ENCODE measurements around the gene MROH2B. TPM values are rescaled to one million over a fixed set of nuclear protein-coding genes. Genes with fewer than 3 reads are reported as not detected.

The MROH2B gene
- total and polyA plus RNA-seq, 8 donors = not detected

GRCh38 chr5:40962207-40962955 lies 108.8 kb downstream of the MROH2B start:
- DNase-seq = no peak
- WGBS, 5 donors = 57 to 78% (median 75%) methylated on average over 4 of the region's 4 CpGs
- no peak overlapping the region for H3K27ac ChIP-seq
- H3K9me3 ChIP-seq = peaks cover 0 to 13% (median 3%) of the 10 kb centered on the region in 4 donors
- H3K36me3 ChIP-seq = no peaks in the 10 kb centered on the region
- intact Hi-C loops (cut with DNase I; ENCODE audit: low total_unique reads) = no loop called here
- TF ChIP-seq EP300 (IDR thresholded peaks at IDR 0.05) (no peak), CTCF (IDR thresholded peaks at IDR 0.05) (no peak), POLR2AphosphoS5 (IDR thresholded peaks at IDR 0.05) (no peak), POLR2A (IDR thresholded peaks at IDR 0.05) (no peak)
- H3K27me3 ChIP-seq = no peaks in the 10 kb centered on the region
- H3K4me3 ChIP-seq = no peak overlapping the region
- H3K4me1 ChIP-seq = no peaks in the 10 kb centered on the region

DNA sequence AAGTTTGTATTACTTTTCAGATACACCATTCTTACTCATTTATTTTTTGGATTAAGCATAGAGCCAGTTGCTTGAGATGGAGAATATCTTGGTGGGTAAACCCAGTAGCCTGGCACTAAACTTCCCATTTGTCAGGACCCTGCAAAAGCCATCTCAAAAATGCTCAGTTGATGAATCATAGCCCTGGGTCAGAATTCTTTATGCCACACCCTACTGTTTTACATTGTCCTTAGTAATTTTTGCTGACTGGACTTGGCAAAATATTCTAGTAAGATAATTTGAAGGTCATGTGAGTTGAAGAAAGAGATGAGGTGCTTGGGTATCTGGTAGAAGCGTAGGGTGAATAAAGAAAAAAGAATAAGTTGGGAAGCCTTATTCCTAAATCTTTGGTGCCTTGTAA lies 111.1 kb downstream of the MROH2B start:
- Histone ChIP-seq H3K36me3 (no peaks in the 10 kb centered on the region), H3K27me3 (no peaks in the 10 kb centered on the region), H3K4me3 (no peak overlapping the region), H3K27ac (no peak overlapping the region), H3K9me3 (peaks cover 0 to 11% (median 3%) of the 10 kb centered on the region in 4 donors), H3K4me1 (no peaks in the 10 kb centered on the region)
- intact Hi-C loops (cut with DNase I; ENCODE audit: low total_unique reads) = no loop called here
- 86 to 98% (median 97%) methylated on average over 1 of the region's 1 CpG for WGBS, 5 donors
- TF ChIP-seq POLR2AphosphoS5 (IDR thresholded peaks at IDR 0.05) (no peak), POLR2A (IDR thresholded peaks at IDR 0.05) (no peak), CTCF (IDR thresholded peaks at IDR 0.05) (no peak), EP300 (IDR thresholded peaks at IDR 0.05) (no peak)
- no peak for DNase-seq

- no peak overlapping the region for H3K27ac ChIP-seq
- no peak for DNase-seq
- 91 to 94% (median 92%) methylated on average over 5 of the region's 5 CpGs for WGBS, 5 donors
- H3K9me3 ChIP-seq = peaks cover 0 to 11% (median 3%) of the 10 kb centered on the region in 4 donors
- TF ChIP-seq POLR2A (IDR thresholded peaks at IDR 0.05) = no peak
- TF ChIP-seq CTCF (IDR thresholded peaks at IDR 0.05) = no peak
- TF ChIP-seq POLR2AphosphoS5 (IDR thresholded peaks at IDR 0.05) = no peak
- TF ChIP-seq EP300 (IDR thresholded peaks at IDR 0.05) = no peak
- no peaks in the 10 kb centered on the region for H3K27me3 ChIP-seq
- intact Hi-C loops (cut with DNase I; ENCODE audit: low total_unique reads) = no loop called here
- no peaks in the 10 kb centered on the region for H3K36me3 ChIP-seq
- H3K4me1 ChIP-seq = no peaks in the 10 kb centered on the region
- no peak overlapping the region for H3K4me3 ChIP-seq
Measured at GRCh38 chr5:40958811-40959210, 112.3 kb downstream of the MROH2B start.

- WGBS, 5 donors = 86 to 99% (median 96%) methylated on average over 3 of the region's 3 CpGs
- no peaks in the 10 kb centered on the region for H3K27me3 ChIP-seq
- TF ChIP-seq EP300 (IDR thresholded peaks at IDR 0.05) (no peak), POLR2A (IDR thresholded peaks at IDR 0.05) (no peak), POLR2AphosphoS5 (IDR thresholded peaks at IDR 0.05) (no peak), CTCF (IDR thresholded peaks at IDR 0.05) (no peak)
Measured at GRCh38 chr5:40957048-40957447, 114.1 kb downstream of the MROH2B start.

More at GRCh38 chr5:40957048-40957447, 114.1 kb downstream of the MROH2B start:
- Histone ChIP-seq H3K4me1 (no peaks in the 10 kb centered on the region), H3K4me3 (no peak overlapping the region), H3K36me3 (no peaks in the 10 kb centered on the region), H3K27ac (no peak overlapping the region), H3K9me3 (peaks cover 0 to 11% (median 3%) of the 10 kb centered on the region in 4 donors)
- intact Hi-C loops (cut with DNase I; ENCODE audit: low total_unique reads) = no loop called here
- DNase-seq = no peak
